Neural progenitor cell (in vitro differentiated cells): ENCODE measurements around the gene TBC1D1. TPM values are rescaled to one million over a fixed set of nuclear protein-coding genes. Genes with fewer than 3 reads are reported as not detected.

Source experiments
- DNase-seq: peaks from one replicate; pipeline ENCODE4 v3.0.0-alpha.2; 2016; ENCODE audit warnings: low spot score
- H2AFZ ChIP-seq: fragments of 200-600 bp; sonication (generic); replicated peaks from 2 replicates; pipeline ENCODE4 v1.6.1; 2016; ENCODE audit warnings: antibody characterized with exemption
- H3F3A ChIP-seq: fragments of 200-600 bp; sonication (generic); 2 replicates; pipeline ENCODE4 v1.6.1; 2016; ENCODE audit warnings: antibody characterized with exemption, low read depth
- H3K27ac ChIP-seq: fragments of 200-600 bp; sonication (generic); 2 replicates; pipeline ENCODE4 v1.5.1; 2016; ENCODE audit warnings: mild to moderate bottlenecking
- H3K27me3 ChIP-seq: fragments of 200-600 bp; sonication (generic); 2 replicates; pipeline ENCODE4 v1.6.1; 2016; ENCODE audit warnings: mild to moderate bottlenecking, moderate library complexity
- H3K36me3 ChIP-seq: fragments of 200-600 bp; sonication (generic); 2 replicates; pipeline ENCODE4 v1.5.1; 2016
- H3K4me1 ChIP-seq: fragments of 200-600 bp; sonication (generic); 2 replicates; pipeline ENCODE4 v1.6.1; 2016; ENCODE audit warnings: mixed run types
- H3K4me2 ChIP-seq: fragments of 200-600 bp; sonication (generic); 2 replicates; pipeline ENCODE4 v1.6.1; 2016
- H3K4me3 ChIP-seq: fragments of 200-600 bp; sonication (generic); 2 replicates; pipeline ENCODE4 v1.5.1; 2016
- H3K79me2 ChIP-seq: fragments of 200-600 bp; sonication (generic); 2 replicates; pipeline ENCODE4 v1.6.1; 2016; ENCODE audit warnings: low read depth
- H3K9ac ChIP-seq: fragments of 200-600 bp; sonication (generic); 2 replicates; pipeline ENCODE4 v1.6.1; 2016
- H3K9me3 ChIP-seq: fragments of 200-600 bp; sonication (generic); 2 replicates; pipeline ENCODE4 v1.5.1; 2016; ENCODE audit warnings: low read depth
- H4K20me1 ChIP-seq: fragments of 200-600 bp; sonication (generic); 2 replicates; pipeline ENCODE4 v1.6.1; 2016; ENCODE audit warnings: low read depth
- H3K27ac Mint-ChIP-seq: 3 replicates; pipeline ENCODE4 v1.8.0; 2021; ENCODE audit warnings: mixed read lengths
- H3K27me3 Mint-ChIP-seq: 2 replicates; pipeline ENCODE4 v1.8.0; 2022; ENCODE audit warnings: low read depth, mild to moderate bottlenecking, inconsistent platforms, moderate library complexity, mixed read lengths; ENCODE audit not compliant: insufficient read depth
- H3K36me3 Mint-ChIP-seq: 3 replicates; pipeline ENCODE4 v1.8.0; 2021; ENCODE audit warnings: mixed read lengths
- H3K4me1 Mint-ChIP-seq: 3 replicates; pipeline ENCODE4 v1.8.0; 2021; ENCODE audit warnings: mixed read lengths
- H3K4me3 Mint-ChIP-seq: 3 replicates; pipeline ENCODE4 v1.8.0; 2021; ENCODE audit warnings: mild to moderate bottlenecking, moderate library complexity, mixed read lengths
- H3K9me3 Mint-ChIP-seq: 3 replicates; pipeline ENCODE4 v1.8.0; 2020; ENCODE audit warnings: mixed read lengths
- EZH2 ChIP-seq: fragments of 200-600 bp; sonication (generic); IDR thresholded peaks from 2 replicates; pipeline ENCODE4 v1.6.1; 2017; ENCODE audit warnings: antibody characterized with exemption, mild to moderate bottlenecking, moderate library complexity
- EZH2phosphoT487 ChIP-seq: fragments of 200-600 bp; sonication (generic); IDR thresholded peaks from 2 replicates; pipeline ENCODE4 v1.6.1; 2017; ENCODE audit warnings: antibody characterized with exemption
- total RNA-seq: library from RNA; depleted of rRNA; stranded (reverse); fragments of >200 nt; gene quantifications from 2 replicates; pipeline ENCODE4 v1.2.3, GENCODE V29; 2015; ENCODE audit warnings: low replicate concordance
- TF ChIP-seq, protein P1 (sequence below): fragments of 200-600 bp; sonication (generic); IDR thresholded peaks from 2 replicates; pipeline ENCODE4 v1.5.1; 2017; ENCODE audit warnings: antibody characterized with exemption, mild to moderate bottlenecking

The TBC1D1 gene
- total RNA-seq, 1 donor from 2014 or later, result 208 TPM

DNA sequence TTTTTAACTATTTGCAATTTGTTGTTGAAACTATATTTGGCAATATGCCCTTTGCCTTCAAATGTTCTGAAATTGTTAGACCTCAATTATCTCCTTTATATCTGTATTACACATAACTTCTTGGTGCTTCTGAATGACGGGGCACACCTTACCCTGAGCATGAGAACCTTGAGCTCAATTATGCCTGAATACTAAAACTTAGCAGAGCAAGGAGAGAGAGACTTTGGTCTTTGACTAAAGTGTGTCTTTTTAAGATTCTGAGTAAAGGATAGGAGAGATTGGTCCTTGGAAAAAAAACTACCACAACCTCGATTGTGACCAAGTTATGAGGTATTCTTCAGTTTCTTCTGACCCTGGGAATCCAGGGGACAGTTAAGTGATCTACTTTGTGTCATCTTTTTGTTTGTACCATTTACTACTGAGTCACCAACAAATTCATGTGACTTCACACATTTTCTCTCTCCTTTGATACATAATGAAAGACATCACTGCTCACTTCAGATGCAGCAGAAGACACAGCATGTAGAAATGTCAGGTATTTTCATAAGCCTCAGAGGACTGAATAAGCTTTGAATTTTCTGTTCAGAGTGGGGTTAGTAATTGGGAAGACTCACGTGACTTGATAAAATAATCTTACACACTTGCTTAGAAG is 120.8 kb downstream of the TBC1D1 start:
- Mint-ChIP-seq H3K4me3 (no peak overlapping the region), H3K27ac (no peak overlapping the region)

DNA sequence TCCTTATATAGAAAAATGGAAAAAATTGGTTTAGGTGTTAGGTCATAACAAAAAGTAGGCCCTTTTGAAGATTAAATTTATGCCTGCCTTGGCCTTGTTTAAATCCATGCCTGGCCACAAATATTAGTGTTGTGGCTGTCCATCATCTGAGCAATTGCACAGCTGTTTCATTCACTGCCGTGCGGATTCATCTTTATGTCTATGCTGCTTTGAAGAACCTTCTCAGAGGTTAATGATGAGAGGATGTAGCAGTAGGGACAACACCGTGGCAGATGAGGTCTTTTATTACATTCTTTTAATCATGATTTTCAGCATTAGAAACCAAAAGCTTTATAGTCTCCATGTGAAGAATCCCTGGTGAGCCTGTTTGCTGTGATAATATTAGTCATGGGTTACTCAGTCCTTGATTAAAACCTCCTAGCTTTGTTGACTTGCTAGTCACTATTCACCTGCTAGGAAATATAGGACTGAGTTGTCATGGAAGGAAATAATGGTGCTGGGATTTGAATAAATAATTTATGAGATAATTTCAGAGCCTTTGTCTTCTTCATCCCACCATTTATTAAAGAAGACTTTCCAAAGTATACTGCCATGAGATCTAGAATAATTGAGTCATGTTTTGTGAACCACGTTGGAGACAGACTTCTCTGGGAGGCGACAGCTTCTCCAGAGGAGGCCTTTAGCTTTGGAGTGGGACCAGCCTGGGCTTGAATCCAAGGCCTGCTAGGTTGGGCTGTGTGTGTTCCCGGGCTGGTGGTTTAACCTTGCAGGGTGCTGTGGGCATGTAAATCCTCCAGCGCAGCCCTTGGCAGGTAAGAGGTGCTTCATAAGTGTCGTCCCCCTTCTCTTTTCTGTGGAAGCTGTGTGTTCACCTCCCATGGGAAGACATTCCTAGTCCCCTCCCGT is 122.8 kb downstream of the TBC1D1 start:
- no peak overlapping the region for H3K27ac Mint-ChIP-seq
- Histone ChIP-seq H3K9ac (no peak overlapping the region), H3K4me1 (peaks cover 9% of the 10 kb centered on the region), H2AFZ (no peak overlapping the region), H3K4me2 (no peak overlapping the region), H3K79me2 (peaks cover 29% of the 10 kb centered on the region), H3K27ac (no peak overlapping the region), H3K4me3 (no peak overlapping the region), H3K27me3 (no peaks in the 10 kb centered on the region), H3K36me3 (no peaks in the 10 kb centered on the region), H4K20me1 (peaks cover 10% of the 10 kb centered on the region), H3F3A (no peaks in the 10 kb centered on the region), H3K9me3 (no peaks in the 10 kb centered on the region)
- peaks cover 6% of the 10 kb centered on the region for H3K36me3 Mint-ChIP-seq
- no peak for DNase-seq
- TF ChIP-seq EZH2phosphoT487 (no peak), EZH2 (no peak)
- TF ChIP-seq, protein P1, sequence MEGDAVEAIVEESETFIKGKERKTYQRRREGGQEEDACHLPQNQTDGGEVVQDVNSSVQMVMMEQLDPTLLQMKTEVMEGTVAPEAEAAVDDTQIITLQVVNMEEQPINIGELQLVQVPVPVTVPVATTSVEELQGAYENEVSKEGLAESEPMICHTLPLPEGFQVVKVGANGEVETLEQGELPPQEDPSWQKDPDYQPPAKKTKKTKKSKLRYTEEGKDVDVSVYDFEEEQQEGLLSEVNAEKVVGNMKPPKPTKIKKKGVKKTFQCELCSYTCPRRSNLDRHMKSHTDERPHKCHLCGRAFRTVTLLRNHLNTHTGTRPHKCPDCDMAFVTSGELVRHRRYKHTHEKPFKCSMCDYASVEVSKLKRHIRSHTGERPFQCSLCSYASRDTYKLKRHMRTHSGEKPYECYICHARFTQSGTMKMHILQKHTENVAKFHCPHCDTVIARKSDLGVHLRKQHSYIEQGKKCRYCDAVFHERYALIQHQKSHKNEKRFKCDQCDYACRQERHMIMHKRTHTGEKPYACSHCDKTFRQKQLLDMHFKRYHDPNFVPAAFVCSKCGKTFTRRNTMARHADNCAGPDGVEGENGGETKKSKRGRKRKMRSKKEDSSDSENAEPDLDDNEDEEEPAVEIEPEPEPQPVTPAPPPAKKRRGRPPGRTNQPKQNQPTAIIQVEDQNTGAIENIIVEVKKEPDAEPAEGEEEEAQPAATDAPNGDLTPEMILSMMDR, result no peak
- H3K9me3 Mint-ChIP-seq, result no peaks in the 10 kb centered on the region
- peaks cover 2% of the 10 kb centered on the region for H3K27me3 Mint-ChIP-seq
- no peak overlapping the region for H3K4me3 Mint-ChIP-seq
- H3K4me1 Mint-ChIP-seq, result peaks cover 18% of the 10 kb centered on the region

More for the DNA sequence above, 120.8 kb downstream of the TBC1D1 start:
- no peaks in the 10 kb centered on the region for H3K9me3 Mint-ChIP-seq
- Histone ChIP-seq H3K4me2 (no peak overlapping the region), H3K27me3 (no peaks in the 10 kb centered on the region), H3K27ac (no peak overlapping the region), H3K79me2 (peaks cover 45% of the 10 kb centered on the region), H3K4me3 (no peak overlapping the region), H3K36me3 (no peaks in the 10 kb centered on the region), H3K4me1 (peaks cover 22% of the 10 kb centered on the region), H3F3A (no peaks in the 10 kb centered on the region), H3K9ac (no peak overlapping the region), H2AFZ (no peak overlapping the region), H3K9me3 (no peaks in the 10 kb centered on the region), H4K20me1 (peaks cover 26% of the 10 kb centered on the region)
- peaks cover 3% of the 10 kb centered on the region for H3K27me3 Mint-ChIP-seq
- H3K36me3 Mint-ChIP-seq, result peaks cover 4% of the 10 kb centered on the region
- TF ChIP-seq EZH2 (no peak), EZH2phosphoT487 (no peak)
- TF ChIP-seq, protein P1, result no peak
- peaks cover 32% of the 10 kb centered on the region for H3K4me1 Mint-ChIP-seq
- no peak for DNase-seq

DNA sequence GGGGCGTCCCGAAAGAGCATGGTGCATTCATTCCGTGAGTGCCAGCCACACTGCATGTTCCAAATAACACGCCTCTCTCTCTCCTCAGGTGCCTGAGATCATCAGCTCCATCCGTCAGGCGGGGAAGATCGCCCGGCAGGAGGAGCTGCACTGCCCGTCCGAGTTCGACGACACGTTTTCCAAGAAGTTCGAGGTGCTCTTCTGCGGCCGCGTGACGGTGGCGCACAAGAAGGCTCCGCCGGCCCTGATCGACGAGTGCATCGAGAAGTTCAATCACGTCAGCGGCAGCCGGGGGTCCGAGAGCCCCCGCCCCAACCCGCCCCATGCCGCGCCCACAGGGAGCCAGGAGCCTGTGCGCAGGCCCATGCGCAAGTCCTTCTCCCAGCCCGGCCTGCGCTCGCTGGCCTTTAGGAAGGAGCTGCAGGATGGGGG is 123.6 kb downstream of the TBC1D1 start:
- no peak overlapping the region for H3K27ac Mint-ChIP-seq
- no peak overlapping the region for H3K27ac ChIP-seq

More for the DNA sequence above, 123.6 kb downstream of the TBC1D1 start:
- no peaks in the 10 kb centered on the region for H3K27me3 ChIP-seq
- no peaks in the 10 kb centered on the region for H3K9me3 ChIP-seq
- H3K4me3 ChIP-seq, result no peak overlapping the region
- H3K36me3 Mint-ChIP-seq, result peaks cover 6% of the 10 kb centered on the region
- DNase-seq, result no peak
- peaks cover 21% of the 10 kb centered on the region for H3K79me2 ChIP-seq
- H3K4me1 Mint-ChIP-seq, result peaks cover 14% of the 10 kb centered on the region
- no peaks in the 10 kb centered on the region for H3K9me3 Mint-ChIP-seq
- H3F3A ChIP-seq, result no peaks in the 10 kb centered on the region
- no peak overlapping the region for H3K4me2 ChIP-seq
- H4K20me1 ChIP-seq, result peaks cover 8% of the 10 kb centered on the region
- TF ChIP-seq EZH2phosphoT487 (no peak), EZH2 (no peak)
- TF ChIP-seq, protein P1, result no peak
- no peaks in the 10 kb centered on the region for H3K36me3 ChIP-seq
- H3K27me3 Mint-ChIP-seq, result peaks cover 2% of the 10 kb centered on the region
- no peak overlapping the region for H3K4me3 Mint-ChIP-seq
- no peak overlapping the region for H3K9ac ChIP-seq
- H2AFZ ChIP-seq, result no peak overlapping the region
- peaks cover 8% of the 10 kb centered on the region for H3K4me1 ChIP-seq
